PC-9 (cell line): ENCODE measurements around the gene GRIA1.

Experiments
- CTCF ChIP-seq: fragments of 200-600 bp; sonication (generic); conservative IDR thresholded peaks from 2 replicates; pipeline ENCODE4 v1.6.1; 2017; ENCODE audit warnings: mixed run types, antibody characterized with exemption, mild to moderate bottlenecking, moderate library complexity
- EZH2 ChIP-seq: fragments of 200-600 bp; sonication (generic); IDR thresholded peaks from 2 replicates; pipeline ENCODE4 v1.8.0; 2017; ENCODE audit warnings: antibody characterized with exemption, low read depth

- TF ChIP-seq CTCF (no peak), EZH2 (no peak)
Measured at GRCh38 chr5:153860195-153860886, 369.9 kb downstream of the GRIA1 start.
